Caco-2 (cell line): ENCODE measurements around the gene TP53I13. TPM values are rescaled to one million over a fixed set of nuclear protein-coding genes. Genes with fewer than 3 reads are reported as not detected.

ENCODE experiments used
- BruUV-seq: library from RNA; stranded (reverse); fragments of 400-500 nt; replicated peaks from 2 replicates; lab custom pipeline; 2021; lab: Mats Ljungman, UMichigan
- CTCF ChIA-PET: fragments of 300-600 bp; sonication (Branson Sonifier 250); formaldehyde crosslinking; loops from one replicate; lab custom pipeline; 2022; ENCODE audit warnings: antibody characterized with exemption; lab: Charles Lee
- POLR2A ChIA-PET: fragments of 300-600 bp; sonication (Branson Sonifier 250); formaldehyde crosslinking; loops from one replicate; lab custom pipeline; 2022; ENCODE audit warnings: antibody characterized with exemption; lab: Charles Lee
- DNase-seq, 2 experiments: peaks; one replicate each; pipeline versions ENCODE4 v3.0.0 to v3.0.0-alpha.2; 2020 to 2022
- H3K27me3 ChIP-seq: replicated peaks from 2 replicates; pipeline ENCODE4 v1.6.0; 2011; ENCODE audit warnings: low read length; ENCODE audit not compliant: control insufficient read depth, insufficient read depth
- H3K36me3 ChIP-seq: 2 replicates; pipeline ENCODE4 v1.5.1; 2011; ENCODE audit warnings: low read length; ENCODE audit not compliant: control insufficient read depth, insufficient read depth
- H3K4me1 ChIP-seq: fragments of 250-450 bp; sonication (Bioruptor Pico); 2 replicates; pipeline ENCODE4 v1.5.1; 2020; ENCODE audit warnings: mild to moderate bottlenecking
- H3K4me3 ChIP-seq: 2 replicates; pipeline ENCODE4 v1.5.1; 2011; ENCODE audit warnings: low read depth, mild to moderate bottlenecking, control low read depth, low read length
- H3K9me3 ChIP-seq: fragments of 250-450 bp; sonication (Bioruptor Pico); 2 replicates; pipeline ENCODE4 v1.5.1; 2020; ENCODE audit warnings: mild to moderate bottlenecking, moderate library complexity
- H3K27ac Mint-ChIP-seq: one replicate; pipeline ENCODE4 v1.8.0; 2022; ENCODE audit warnings: mixed read lengths; ENCODE audit not compliant: unreplicated experiment
- H3K27me3 Mint-ChIP-seq: one replicate; pipeline ENCODE4 v1.8.0; 2022; ENCODE audit warnings: mixed read lengths; ENCODE audit not compliant: insufficient read depth, unreplicated experiment
- H3K36me3 Mint-ChIP-seq: one replicate; pipeline ENCODE4 v1.8.0; 2022; ENCODE audit warnings: mild to moderate bottlenecking, mixed read lengths; ENCODE audit not compliant: insufficient read depth, unreplicated experiment
- H3K4me1 Mint-ChIP-seq: one replicate; pipeline ENCODE4 v1.8.0; 2022; ENCODE audit warnings: low read depth, mixed read lengths; ENCODE audit not compliant: unreplicated experiment
- H3K4me3 Mint-ChIP-seq: one replicate; pipeline ENCODE4 v1.8.0; 2022; ENCODE audit warnings: mild to moderate bottlenecking, moderate library complexity, mixed read lengths; ENCODE audit not compliant: unreplicated experiment
- H3K9me3 Mint-ChIP-seq: one replicate; pipeline ENCODE4 v1.8.0; 2022; ENCODE audit warnings: mixed read lengths; ENCODE audit not compliant: unreplicated experiment
- intact Hi-C: fragments of 100-400 bp; cut with micrococcal nuclease; formaldehyde crosslinking; loops from one replicate; pipeline ENCODE4 v1.10.0; 2022; ENCODE audit not compliant: unreplicated experiment
- total RNA-seq: library from RNA; stranded (reverse); gene quantifications from 2 replicates; pipeline ENCODE4 v1.2.3, GENCODE V29; 2022
- TF ChIP-seq, protein P1 (sequence below), 2 experiments: fragments of 200-600 bp in 1 of 2; IDR thresholded peaks; 1 replicate in 1 of 2; 2 replicates in 1 of 2; pipeline versions ENCODE4 v1.5.1 to v1.8.0; 2011 to 2022; ENCODE audit warnings: antibody characterized with exemption in 1 of 2, control low read depth in 1 of 2, inconsistent platforms in 1 of 2, low read depth in 1 of 2, low read length in 1 of 2, mild to moderate bottlenecking in 1 of 2, moderate library complexity in 1 of 2; ENCODE audit not compliant: insufficient read depth in 1 of 2, severe bottlenecking in 1 of 2, unreplicated experiment in 1 of 2

TP53I13 gene
- total RNA-seq, 1 experiment from 2014 or later, result 49.2 TPM

- ChIA-PET POLR2A (interaction anchor here (0.6 kb wide), 1 partner anchor 21 kb away, joined by 4 read pairs; no protein-coding TSS in a partner anchor), CTCF (interaction anchor here (1.4 to 1.9 kb wide), 4 partner anchors 14 to 219 kb away, joined by 4 to 7 read pairs (median 5); no protein-coding TSS in a partner anchor)
- BruUV-seq, result no TSS peak
- H3K36me3 Mint-ChIP-seq, result peaks cover 8% of the 10 kb centered on the region
- no peaks in the 10 kb centered on the region for H3K27me3 ChIP-seq
- TF ChIP-seq, protein P1, sequence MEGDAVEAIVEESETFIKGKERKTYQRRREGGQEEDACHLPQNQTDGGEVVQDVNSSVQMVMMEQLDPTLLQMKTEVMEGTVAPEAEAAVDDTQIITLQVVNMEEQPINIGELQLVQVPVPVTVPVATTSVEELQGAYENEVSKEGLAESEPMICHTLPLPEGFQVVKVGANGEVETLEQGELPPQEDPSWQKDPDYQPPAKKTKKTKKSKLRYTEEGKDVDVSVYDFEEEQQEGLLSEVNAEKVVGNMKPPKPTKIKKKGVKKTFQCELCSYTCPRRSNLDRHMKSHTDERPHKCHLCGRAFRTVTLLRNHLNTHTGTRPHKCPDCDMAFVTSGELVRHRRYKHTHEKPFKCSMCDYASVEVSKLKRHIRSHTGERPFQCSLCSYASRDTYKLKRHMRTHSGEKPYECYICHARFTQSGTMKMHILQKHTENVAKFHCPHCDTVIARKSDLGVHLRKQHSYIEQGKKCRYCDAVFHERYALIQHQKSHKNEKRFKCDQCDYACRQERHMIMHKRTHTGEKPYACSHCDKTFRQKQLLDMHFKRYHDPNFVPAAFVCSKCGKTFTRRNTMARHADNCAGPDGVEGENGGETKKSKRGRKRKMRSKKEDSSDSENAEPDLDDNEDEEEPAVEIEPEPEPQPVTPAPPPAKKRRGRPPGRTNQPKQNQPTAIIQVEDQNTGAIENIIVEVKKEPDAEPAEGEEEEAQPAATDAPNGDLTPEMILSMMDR (IDR thresholded peaks at IDR 0.05; ENCODE audit: insufficient read depth in 1 of 2, low read depth in 1 of 2, low read length in 1 of 2, severe bottlenecking in 1 of 2, unreplicated experiment in 1 of 2), result no peak
- intact Hi-C loops, result loop anchor here (2.0 kb wide), 1 partner anchor 14 kb away; no protein-coding TSS in a partner anchor
- H3K4me1 ChIP-seq, result peaks cover 28% of the 10 kb centered on the region
- peak in 1 of 2 experiments; percentile 46 for DNase-seq
- peaks cover 1% of the 10 kb centered on the region; the same call in 1 of the 2 replicates for H3K36me3 ChIP-seq
- no peaks in the 10 kb centered on the region for H3K9me3 Mint-ChIP-seq
- H3K9me3 ChIP-seq, result no peaks in the 10 kb centered on the region
- peak overlapping the region; percentile 33 for H3K27ac Mint-ChIP-seq
- H3K4me3 Mint-ChIP-seq, result peak overlapping the region; percentile 86
- no peaks in the 10 kb centered on the region for H3K4me1 Mint-ChIP-seq
- no peaks in the 10 kb centered on the region for H3K27me3 Mint-ChIP-seq
- H3K4me3 ChIP-seq, result peak overlapping the region; percentile 88
Measured at GRCh38 chr17:29588562-29589411, 20.3 kb downstream of the TP53I13 start.

- BruUV-seq, result no TSS peak
- Mint-ChIP-seq H3K36me3 (peaks cover 8% of the 10 kb centered on the region), H3K27me3 (no peaks in the 10 kb centered on the region), H3K9me3 (no peaks in the 10 kb centered on the region), H3K4me3 (peak within 1 kb of the TSS; percentile 86), H3K27ac (peak within 1 kb of the TSS; percentile 72), H3K4me1 (no peaks in the 10 kb centered on the region)
- POLR2A ChIA-PET, result no interaction called here
- TF ChIP-seq, protein P1 (IDR thresholded peaks at IDR 0.05; ENCODE audit: insufficient read depth in 1 of 2, low read depth in 1 of 2, low read length in 1 of 2, severe bottlenecking in 1 of 2, unreplicated experiment in 1 of 2), result no peak
- H3K4me1 ChIP-seq, result peaks cover 35% of the 10 kb centered on the region
- DNase-seq, result peak; percentile 81 to 92
- 0 out of 2 replicates have a peak, but pooled peaks cover 1% of the 10 kb centered on the region for H3K36me3 ChIP-seq
- no peaks in the 10 kb centered on the region for H3K27me3 ChIP-seq
- CTCF ChIA-PET, result interaction anchor here (1.5 to 5.0 kb wide), 4 partner anchors 23 to 220 kb away, joined by 4 to 69 read pairs (median 17); partner anchors contain the start of genes ABHD15 and TP53I13
- H3K4me3 ChIP-seq, result peak within 1 kb of the TSS; percentile 88
- intact Hi-C loops, result loop anchor here (2.0 to 10.0 kb wide), 4 partner anchors 15 to 297 kb away; partner anchors contain the start of gene NUFIP2
- no peaks in the 10 kb centered on the region for H3K9me3 ChIP-seq
Measured at GRCh38 chr17:29589524-29590410, 21.3 kb downstream of the TP53I13 start, which contains the start of gene GIT1. Gene GIT1 (minus strand): TSS chr17:29589648. CDS start chr17:29589378, 270 bp downstream.
